MV-4-11 (cell line): ENCODE results near the gene AQP1.

Experiments
- DNase-seq: peaks from one replicate; lab custom pipeline; 2025; lab: John Stamatoyannopoulos, UW

Gene AQP1

GRCh38 chr7:30935569-30935877, 23.9 kb downstream of the AQP1 start:
- no peak for DNase-seq

DNA sequence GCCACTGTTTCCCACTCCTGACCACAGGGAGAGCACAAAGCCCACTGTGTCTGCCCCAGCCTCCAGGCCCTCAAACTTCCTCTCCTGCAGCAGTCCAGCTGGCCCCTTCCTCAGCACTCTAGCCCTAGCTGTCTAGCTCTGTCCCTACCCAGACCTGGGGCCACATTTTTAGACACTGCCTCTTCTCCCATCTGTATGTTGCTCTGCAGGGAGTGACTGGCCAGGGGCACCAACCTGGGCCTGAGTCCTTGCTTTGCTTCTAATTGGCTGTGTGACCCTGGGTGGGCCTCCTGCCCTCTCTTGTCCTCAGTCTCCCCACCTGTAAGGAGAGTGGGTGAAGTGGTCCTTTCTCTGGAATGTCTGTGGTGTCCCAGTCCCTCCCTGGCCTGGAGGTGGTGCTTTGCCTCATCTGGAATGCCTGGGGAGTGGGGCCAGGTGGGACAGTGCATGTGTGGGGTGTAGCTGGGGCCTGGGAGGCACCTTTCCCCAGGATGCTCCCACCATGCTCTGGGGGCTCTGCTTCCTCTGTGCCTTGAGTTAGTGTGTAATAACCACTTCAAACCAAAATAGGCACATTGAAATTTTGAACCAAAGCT, 25.1 kb downstream of the AQP1 start:
- no peak for DNase-seq

DNA sequence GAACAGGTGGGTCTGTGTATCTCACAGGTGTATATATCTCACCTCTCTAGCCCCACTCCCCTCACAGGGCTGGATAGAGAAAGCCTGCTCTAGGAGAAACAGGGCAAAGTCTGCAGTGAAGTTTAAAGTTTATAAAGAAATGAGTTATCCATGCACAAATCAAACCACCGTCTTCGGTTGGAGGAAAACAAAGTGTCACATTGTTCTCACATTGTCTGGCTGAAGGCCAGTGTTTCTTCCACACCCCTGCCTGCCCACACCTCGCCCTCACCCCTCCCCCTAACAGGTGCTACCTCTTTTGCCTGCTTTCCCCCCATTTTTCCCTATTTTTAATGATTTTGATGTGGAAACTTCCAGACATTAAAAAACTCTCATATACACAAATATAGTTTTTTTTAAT, 25.8 kb downstream of the AQP1 start:
- no peak for DNase-seq

DNA sequence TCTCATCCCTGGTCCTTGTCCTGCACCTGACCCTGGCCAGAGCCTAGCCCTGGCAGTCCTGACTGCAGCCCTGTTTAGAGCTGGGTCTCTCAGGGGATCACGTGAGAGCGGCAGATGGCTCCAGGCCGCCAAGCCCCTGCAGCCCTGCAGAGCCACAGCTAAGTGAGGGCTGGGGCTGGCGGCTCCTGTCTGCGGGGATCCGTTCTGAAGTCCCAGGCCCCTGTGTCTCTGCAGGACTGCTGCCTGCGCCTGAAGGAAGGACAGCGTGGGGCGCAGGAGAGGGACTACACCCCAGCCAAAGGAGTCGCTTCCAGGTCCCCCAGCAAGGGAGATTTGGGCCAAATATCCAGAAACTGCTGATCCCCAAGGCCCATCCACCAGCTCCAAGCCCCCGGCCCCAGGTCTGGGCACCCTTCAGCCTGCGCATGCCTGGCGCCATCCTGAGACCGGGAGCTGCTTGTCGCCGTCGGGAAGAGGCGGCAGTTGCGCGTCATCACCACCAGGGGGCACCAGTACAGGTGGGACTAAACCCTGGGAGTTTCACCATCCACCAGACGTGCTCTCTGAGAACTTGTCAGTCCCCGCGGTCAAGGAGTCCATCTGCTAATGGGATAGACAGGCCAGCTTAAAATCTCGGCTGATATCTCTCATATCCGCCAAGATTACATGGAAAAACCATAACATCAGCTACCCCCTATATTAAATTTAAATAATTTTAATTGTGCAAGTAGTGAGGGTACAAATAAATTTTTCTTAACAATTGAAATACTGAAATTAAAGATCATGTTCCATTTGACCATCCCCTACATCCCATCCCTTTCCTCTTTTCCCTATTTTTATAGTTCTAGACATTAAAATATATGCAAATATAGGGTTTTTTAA, 27.0 kb downstream of the AQP1 start:
- peak; percentile 20 for DNase-seq

GRCh38 chr7:30941582-30942323, 30.1 kb downstream of the AQP1 start:
- no peak for DNase-seq

- no peak for DNase-seq
Observed at GRCh38 chr7:30950197-30950596, 38.5 kb downstream of the AQP1 start.

- DNase-seq, result no peak
Observed at GRCh38 chr7:30954914-30955313, 43.3 kb downstream of the AQP1 start.

DNA sequence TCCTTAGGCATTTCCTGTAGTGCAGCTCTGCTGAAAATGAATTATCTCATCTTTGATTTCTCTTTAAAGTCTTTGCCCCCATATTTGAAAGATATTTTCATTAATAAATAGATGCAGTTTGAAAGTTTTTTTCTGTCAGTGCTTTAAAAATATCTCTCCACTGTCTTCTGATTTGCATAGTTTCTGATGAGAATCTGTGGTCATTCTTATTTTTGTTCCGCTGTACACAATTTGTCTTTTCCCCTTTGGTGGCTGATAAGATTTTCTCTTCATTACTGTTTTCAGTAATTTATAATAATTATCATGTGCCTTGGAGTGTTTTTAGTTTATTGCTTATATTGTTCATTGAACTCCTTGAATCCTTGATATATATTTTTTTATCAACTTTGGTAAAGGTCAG, 45.1 kb downstream of the AQP1 start:
- DNase-seq, result no peak

GRCh38 chr7:30963842-30964241, 52.2 kb downstream of the AQP1 start, which contains the start of gene GHRHR:
Gene GHRHR, plus strand, starts transcription at chr7:30963953. Its CDS starts 116 bp downstream, at chr7:30964069.
- DNase-seq, result no peak

GRCh38 chr7:30965372-30965771, 53.7 kb downstream of the AQP1 start:
- no peak for DNase-seq

DNA sequence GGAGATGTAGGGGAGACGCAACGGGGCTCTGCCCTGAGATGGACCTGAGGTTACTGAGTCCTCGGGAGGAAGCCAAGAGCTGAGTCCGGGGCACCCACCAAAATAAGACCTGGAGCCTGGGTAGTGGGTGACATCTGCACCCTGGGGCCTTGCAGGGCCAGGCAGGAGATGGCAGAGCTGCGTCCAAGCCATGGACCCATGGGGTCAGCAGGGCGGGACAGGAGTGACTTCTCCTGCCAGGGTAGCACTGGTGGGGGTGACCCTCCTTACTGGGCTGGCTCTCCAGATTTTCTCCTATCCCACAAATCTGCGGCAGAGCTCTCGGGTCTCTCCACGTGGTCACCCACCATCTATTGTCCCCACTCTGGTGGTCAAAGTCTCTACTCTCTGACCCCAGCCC, 54.2 kb downstream of the AQP1 start:
- DNase-seq, result no peak

GRCh38 chr7:30968294-30968693, 56.6 kb downstream of the AQP1 start:
- DNase-seq, result peak; percentile 54

DNA sequence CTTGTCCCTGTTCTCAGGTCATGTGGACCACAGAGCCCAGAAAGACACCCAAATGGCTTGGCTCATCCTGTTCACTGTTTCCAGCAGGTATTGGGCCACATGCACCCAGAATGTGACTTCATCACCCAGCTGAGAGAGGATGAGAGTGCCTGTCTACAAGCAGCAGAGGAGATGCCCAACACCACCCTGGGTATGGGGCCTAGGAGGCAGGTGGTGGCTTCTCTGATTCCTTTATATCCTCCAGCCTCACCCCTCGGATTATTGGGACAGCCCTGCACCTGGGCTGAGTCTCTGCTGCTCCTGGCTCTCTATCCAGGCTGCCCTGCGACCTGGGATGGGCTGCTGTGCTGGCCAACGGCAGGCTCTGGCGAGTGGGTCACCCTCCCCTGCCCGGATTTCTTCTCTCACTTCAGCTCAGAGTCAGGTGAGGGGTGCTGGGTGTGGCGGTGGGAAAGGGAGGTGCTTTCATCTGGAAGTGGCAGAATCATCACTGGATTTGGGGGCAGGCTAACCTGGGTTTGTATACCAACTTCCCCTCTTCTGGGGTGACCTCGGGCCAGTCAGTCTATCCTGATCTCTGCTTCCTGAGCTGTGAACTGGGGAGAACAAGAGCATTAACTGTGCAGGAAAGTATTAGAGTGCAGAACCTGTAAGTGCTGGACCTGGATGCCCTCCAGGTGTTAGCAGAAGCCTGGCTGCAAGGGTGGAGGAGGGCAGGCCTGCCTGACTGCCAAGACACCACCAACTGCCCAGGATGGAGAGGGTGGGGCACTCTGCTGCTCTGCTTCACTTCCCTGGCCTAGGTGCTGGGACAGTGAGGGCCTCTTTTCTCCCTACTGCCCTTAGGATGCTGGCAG, 57.3 kb downstream of the AQP1 start:
- DNase-seq, result no peak

DNA sequence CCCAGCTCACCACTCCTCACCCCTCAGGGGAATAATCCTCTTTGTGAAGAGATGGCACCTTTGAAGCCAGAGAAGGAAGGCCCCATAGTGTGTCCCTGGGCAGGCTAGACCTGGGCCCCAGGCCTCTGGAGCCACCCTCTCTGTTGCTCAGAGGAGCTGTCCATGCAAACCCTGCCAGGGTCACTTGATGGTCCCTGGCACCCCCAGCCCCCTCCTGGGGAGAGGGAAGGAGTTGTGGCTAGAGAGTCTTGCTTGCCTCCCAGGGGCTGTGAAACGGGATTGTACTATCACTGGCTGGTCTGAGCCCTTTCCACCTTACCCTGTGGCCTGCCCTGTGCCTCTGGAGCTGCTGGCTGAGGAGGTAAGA, 57.9 kb downstream of the AQP1 start:
- DNase-seq, result no peak

DNA sequence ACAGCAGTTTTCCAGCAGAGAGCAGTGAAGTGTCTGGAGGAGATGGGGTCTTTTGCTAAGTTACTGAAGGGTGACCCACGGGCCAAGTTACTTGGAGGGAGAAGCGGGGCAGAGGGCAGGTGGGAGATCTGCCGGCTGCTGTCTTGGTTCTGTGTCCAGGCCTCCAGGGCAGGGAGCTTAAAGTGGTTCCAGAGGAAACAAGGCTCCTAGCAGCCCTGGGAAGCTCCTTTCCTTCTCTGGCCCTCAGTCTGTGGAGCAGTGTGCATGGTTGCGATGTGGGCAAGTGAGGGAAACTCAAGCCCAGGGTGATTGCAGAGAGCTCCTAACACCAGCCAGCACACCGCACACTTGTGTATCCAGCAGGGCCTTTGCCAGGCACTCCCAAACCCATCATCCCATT, 58.4 kb downstream of the AQP1 start:
- no peak for DNase-seq

DNA sequence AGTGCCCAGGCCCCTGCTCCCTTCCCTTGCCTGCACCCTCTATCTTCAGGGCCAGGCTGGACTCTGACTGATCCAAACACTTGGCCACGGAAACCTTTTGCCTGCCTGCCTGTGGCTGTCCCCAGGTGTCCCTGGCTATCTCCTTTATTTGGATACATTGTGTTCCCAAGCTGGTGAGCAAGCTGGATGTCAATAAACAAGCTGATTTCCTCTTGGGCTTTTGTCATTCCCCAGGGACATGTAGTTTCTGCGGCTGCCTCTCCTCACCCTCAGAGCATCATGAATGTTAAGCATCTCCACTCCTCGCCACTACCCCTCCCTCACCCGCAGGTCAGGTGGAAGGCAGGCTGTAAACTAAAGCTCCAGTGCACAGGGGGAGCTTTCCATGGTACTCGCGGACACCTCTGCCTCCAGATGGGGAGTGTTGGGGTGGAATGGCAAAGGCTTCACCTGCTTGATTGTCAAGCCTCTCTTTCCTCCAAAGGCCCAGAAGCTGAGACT, 59.0 kb downstream of the AQP1 start:
- DNase-seq, result no peak

DNA sequence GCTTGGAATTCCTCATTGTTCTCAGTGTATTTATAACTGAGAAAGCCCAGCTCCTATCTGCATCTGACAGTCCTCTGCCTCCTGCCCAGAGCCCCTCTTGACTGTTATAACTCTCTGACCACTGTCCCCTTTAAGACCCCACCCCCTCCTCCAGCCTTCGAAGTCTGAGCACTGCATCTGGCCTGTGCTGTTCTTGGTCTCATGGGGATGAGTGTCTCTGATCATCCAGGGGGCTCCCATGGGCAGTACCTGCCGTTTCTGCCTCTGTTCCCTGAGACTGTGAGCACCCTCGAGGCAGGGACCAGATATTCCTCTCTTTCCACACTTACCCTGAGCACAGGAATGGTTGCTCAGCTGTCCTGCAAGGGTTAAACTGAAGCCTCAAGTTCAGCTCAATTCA, 59.8 kb downstream of the AQP1 start:
- no peak for DNase-seq

DNA sequence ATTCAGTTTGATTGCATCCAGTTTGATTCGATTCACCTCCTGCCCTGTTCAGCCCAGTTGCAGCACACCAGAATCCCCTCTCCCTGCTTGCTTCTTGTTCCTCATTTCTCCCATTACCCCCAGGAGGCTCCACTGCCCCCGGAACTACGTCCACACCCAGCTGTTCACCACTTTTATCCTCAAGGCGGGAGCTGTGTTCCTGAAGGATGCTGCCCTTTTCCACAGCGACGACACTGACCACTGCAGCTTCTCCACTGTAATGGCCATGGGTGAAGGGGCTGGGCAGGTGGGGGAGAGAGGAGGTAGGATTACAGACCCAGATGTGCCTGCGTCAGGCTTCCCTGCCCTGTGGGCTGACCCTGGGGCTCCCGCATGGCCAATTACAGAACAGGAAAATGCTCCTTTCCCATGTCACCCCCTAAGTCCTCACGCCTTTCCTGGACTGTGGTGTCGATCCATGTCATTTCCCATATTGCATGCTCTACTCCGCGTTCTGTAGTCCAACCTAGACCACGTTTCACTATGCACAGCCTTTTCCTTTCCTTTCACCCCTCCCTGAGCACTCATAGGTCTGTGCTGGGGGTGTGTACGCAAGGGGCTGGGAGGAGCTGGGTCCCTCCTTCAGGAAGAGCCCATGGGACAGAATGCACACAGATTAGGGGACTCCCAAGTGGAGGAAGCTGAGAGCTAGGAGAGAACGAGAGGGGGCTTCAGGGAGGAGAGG, 60.3 kb downstream of the AQP1 start:
- DNase-seq, result no peak

DNA sequence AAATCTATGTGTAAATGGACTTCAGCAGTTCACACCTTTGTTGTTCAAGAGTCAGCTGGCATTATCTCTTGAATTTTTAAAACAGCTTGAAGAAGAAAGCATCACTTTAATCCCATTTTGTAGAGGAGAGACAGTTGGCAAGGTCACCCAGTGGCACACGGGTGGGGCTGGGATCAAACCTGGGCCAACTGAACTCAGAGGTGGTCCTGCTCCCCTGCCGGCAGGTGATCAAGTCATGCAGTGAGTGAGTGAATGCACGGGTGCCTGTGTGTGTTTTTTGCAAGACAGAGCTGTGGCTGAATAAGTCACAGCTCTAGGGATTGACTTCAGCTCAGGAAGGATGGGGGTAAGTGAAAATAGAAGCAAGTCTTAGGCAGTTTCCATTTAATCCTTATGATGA, 61.6 kb downstream of the AQP1 start:
- no peak for DNase-seq

DNA sequence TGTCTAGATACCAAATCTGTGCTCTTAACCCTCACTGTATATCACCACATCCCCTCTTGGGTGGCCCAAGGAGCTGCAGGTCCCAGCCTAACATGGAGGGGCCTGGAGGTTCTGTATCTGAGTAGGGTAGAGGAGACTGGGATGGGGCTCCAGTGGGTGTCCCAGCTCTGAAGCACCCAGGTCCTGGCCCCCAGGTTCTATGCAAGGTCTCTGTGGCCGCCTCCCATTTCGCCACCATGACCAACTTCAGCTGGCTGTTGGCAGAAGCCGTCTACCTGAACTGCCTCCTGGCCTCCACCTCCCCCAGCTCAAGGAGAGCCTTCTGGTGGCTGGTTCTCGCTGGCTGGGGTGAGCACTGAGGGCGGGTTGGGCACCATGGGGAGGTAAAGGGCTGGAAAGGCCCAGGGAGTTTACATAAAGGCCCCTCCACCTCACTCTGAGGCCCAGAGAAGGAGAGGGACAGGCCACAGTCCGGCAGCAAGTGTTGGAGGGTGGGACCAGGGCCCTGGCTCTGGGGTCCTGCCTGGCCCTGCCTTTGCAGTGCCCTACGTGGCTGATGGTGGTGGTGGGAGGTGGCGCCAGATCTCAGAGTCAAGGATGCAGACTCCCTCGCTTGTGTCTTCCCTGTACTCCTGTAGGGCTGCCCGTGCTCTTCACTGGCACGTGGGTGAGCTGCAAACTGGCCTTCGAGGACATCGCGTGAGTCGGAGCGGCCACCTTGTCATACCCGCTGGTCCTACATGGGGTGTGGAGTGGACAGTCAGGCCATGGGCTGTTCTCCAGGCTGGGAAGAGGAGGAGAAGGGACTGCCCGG, 62.3 kb downstream of the AQP1 start:
- DNase-seq, result no peak
